ENCODE results near the gene ADGRL1. TPM values are rescaled to one million over a fixed set of nuclear protein-coding genes. Genes with fewer than 3 reads are reported as not detected.

The ADGRL1 gene
- total RNA-seq, 1 donor from 2014 or later, result 62.4 TPM

GRCh38 chr19:14136509-14137281 is 69.3 kb downstream of the ADGRL1 start, which contains the start of gene ASF1B:
ASF1B (minus strand) TSS chr19:14136589; CDS start chr19:14136456, 133 bp downstream.
- Mint-ChIP-seq H3K27ac (peak within 1 kb of the TSS; percentile 97), H3K36me3 (no peaks in the 10 kb centered on the region), H3K4me1 (ENCODE audit: unreplicated experiment) (peaks cover 32% of the 10 kb centered on the region), H3K4me3 (peak within 1 kb of the TSS; percentile 94), H3K9me3 (no peaks in the 10 kb centered on the region), H3K27me3 (no peaks in the 10 kb centered on the region)
- DNase-seq (ENCODE audit: extremely low spot score, unreplicated experiment), result peak; percentile 99
- TF ChIP-seq, protein P1, sequence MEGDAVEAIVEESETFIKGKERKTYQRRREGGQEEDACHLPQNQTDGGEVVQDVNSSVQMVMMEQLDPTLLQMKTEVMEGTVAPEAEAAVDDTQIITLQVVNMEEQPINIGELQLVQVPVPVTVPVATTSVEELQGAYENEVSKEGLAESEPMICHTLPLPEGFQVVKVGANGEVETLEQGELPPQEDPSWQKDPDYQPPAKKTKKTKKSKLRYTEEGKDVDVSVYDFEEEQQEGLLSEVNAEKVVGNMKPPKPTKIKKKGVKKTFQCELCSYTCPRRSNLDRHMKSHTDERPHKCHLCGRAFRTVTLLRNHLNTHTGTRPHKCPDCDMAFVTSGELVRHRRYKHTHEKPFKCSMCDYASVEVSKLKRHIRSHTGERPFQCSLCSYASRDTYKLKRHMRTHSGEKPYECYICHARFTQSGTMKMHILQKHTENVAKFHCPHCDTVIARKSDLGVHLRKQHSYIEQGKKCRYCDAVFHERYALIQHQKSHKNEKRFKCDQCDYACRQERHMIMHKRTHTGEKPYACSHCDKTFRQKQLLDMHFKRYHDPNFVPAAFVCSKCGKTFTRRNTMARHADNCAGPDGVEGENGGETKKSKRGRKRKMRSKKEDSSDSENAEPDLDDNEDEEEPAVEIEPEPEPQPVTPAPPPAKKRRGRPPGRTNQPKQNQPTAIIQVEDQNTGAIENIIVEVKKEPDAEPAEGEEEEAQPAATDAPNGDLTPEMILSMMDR (conservative IDR thresholded peaks at IDR 0.05), result peak; percentile 66

DNA sequence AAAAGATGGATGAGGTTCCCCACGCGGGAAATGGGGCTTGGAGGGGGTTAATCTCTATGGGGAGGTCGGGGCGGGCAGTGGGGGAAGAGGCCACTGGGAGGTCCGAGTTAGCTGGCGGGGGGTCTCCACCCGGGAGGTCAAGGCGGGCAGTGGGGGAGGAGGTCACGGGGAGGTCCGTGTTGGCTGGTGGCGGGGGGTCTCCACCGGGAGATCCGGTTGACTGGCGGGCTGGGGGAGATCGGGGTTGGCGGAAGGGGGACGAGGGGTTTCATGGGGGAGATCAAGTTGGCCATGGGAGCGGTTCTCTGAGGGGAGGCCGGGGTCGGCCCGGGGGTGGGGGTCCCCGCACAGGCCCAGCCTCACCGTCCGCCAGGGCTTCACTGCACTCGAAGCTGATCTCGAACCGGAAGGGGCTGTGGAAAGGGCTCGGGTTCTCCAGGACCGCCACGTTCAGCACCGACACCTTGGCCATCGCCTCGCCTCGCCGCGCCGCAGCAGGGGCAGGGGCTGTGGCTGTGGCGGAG is 69.9 kb downstream of the ADGRL1 start:
- Mint-ChIP-seq H3K27me3 (no peaks in the 10 kb centered on the region), H3K4me1 (ENCODE audit: unreplicated experiment) (peaks cover 32% of the 10 kb centered on the region), H3K9me3 (no peaks in the 10 kb centered on the region), H3K36me3 (no peaks in the 10 kb centered on the region), H3K27ac (peak overlapping the region; percentile 97), H3K4me3 (peak overlapping the region; percentile 94)
- DNase-seq (ENCODE audit: extremely low spot score, unreplicated experiment), result no peak
- TF ChIP-seq, protein P1 (conservative IDR thresholded peaks at IDR 0.05), result no peak

DNA sequence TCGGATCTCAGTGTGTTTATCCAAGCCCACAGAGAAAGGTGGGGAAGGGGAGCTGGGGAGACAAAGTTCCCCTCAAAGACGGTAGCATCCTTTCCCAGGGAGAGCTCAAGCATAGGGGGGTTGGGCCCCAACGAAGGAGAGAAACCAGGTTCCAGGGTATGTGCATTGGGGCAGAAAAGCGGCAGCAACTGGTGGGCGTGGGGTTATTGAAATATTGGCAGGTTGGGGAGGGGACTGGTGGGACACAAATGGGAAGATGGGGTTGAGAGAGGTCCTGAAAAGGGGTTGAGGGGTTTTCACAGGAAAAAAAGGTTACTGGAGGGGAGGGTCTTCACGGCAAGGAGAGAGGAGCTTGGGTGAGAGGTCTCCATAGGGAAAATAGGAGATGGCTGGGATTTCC is 70.6 kb downstream of the ADGRL1 start:
- no peaks in the 10 kb centered on the region for H3K9me3 Mint-ChIP-seq
- H3K27me3 Mint-ChIP-seq, result no peaks in the 10 kb centered on the region
- H3K4me1 Mint-ChIP-seq (ENCODE audit: unreplicated experiment), result peaks cover 32% of the 10 kb centered on the region
- H3K36me3 Mint-ChIP-seq, result no peaks in the 10 kb centered on the region
- TF ChIP-seq, protein P1 (conservative IDR thresholded peaks at IDR 0.05), result no peak
- no peak for DNase-seq (ENCODE audit: extremely low spot score, unreplicated experiment)
- peak overlapping the region; percentile 29 for H3K27ac Mint-ChIP-seq
- H3K4me3 Mint-ChIP-seq, result peak overlapping the region; percentile 94

DNA sequence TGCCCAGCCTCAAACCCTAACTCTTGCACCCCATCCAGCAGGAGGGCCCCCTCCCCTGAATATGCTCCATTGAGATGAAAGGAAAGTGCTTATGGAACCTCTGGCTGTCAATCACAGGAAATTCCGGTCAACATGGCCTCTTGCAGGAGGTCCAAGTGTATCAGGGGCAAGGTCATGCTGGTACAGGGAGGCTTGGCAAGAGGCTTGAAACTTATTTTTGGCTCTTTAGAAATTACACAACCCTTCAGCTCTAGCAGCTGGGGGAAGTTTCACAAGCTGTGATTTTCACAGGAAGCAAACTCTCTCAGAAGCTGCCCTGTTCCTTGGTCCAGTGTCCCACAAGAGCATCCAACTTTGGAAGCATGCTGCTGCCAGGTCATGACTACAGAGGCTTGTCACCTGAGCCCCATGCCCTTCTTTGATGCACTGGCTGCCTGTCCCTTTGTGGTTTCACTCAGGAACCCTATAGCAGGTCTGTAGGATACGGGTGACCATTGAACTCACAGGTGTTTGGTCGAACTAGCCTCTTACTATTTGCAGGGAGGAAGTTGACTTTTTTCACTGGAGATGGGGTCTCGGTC is 78.0 kb downstream of the ADGRL1 start:
- Mint-ChIP-seq H3K4me1 (ENCODE audit: unreplicated experiment) (no peaks in the 10 kb centered on the region), H3K36me3 (peaks cover 1% of the 10 kb centered on the region), H3K9me3 (no peaks in the 10 kb centered on the region), H3K27ac (no peak overlapping the region), H3K4me3 (no peak overlapping the region), H3K27me3 (no peaks in the 10 kb centered on the region)
- TF ChIP-seq, protein P1 (conservative IDR thresholded peaks at IDR 0.05), result no peak
- no peak for DNase-seq (ENCODE audit: extremely low spot score, unreplicated experiment)

- TF ChIP-seq, protein P1 (conservative IDR thresholded peaks at IDR 0.05), result no peak
- peaks cover 3% of the 10 kb centered on the region for H3K36me3 Mint-ChIP-seq
- H3K4me1 Mint-ChIP-seq (ENCODE audit: unreplicated experiment), result no peaks in the 10 kb centered on the region
- H3K9me3 Mint-ChIP-seq, result no peaks in the 10 kb centered on the region
- no peaks in the 10 kb centered on the region for H3K27me3 Mint-ChIP-seq
- H3K27ac Mint-ChIP-seq, result no peak overlapping the region
- no peak for DNase-seq (ENCODE audit: extremely low spot score, unreplicated experiment)
- H3K4me3 Mint-ChIP-seq, result no peak overlapping the region
These were observed 78.8 kb downstream of the ADGRL1 start for GRCh38 chr19:14127176-14127575.

All from type B pancreatic cell (in vitro differentiated cells).